Karpas-422 (cell line): Measurements from ENCODE around the gene DGKD. TPM values are rescaled to one million over a fixed set of nuclear protein-coding genes. Genes with fewer than 3 reads are reported as not detected.

Experiments used
- DNase-seq: peaks from one replicate; pipeline ENCODE4 v3.0.0-alpha.2; 2015
- H2AFZ ChIP-seq: fragments of 200-600 bp; sonication (generic); 2 replicates; pipeline ENCODE4 v1.6.1; 2014; ENCODE audit warnings: antibody characterized with exemption, low read length, mixed read lengths
- H3K27ac ChIP-seq: fragments of 200-600 bp; sonication (generic); 2 replicates; pipeline ENCODE4 v1.5.1; 2014; ENCODE audit warnings: mild to moderate bottlenecking, low read length, moderate library complexity
- H3K27me3 ChIP-seq: fragments of 200-600 bp; sonication (generic); 2 replicates; pipeline ENCODE4 v1.6.1; 2014; ENCODE audit warnings: low read length, mixed read lengths
- H3K36me3 ChIP-seq: fragments of 200-600 bp; sonication (generic); 2 replicates; pipeline ENCODE4 v1.6.1; 2014; ENCODE audit warnings: low read length, mixed read lengths; ENCODE audit not compliant: insufficient read depth
- H3K4me1 ChIP-seq: fragments of 200-600 bp; sonication (generic); 2 replicates; pipeline ENCODE4 v1.6.1; 2014; ENCODE audit warnings: mild to moderate bottlenecking, low read length, mixed read lengths
- H3K4me2 ChIP-seq: fragments of 200-600 bp; sonication (generic); 2 replicates; pipeline ENCODE4 v1.6.1; 2014; ENCODE audit warnings: low read length, low read depth, mild to moderate bottlenecking; ENCODE audit not compliant: poor library complexity, severe bottlenecking
- H3K4me3 ChIP-seq: fragments of 200-600 bp; sonication (generic); 2 replicates; pipeline ENCODE4 v1.5.1; 2014; ENCODE audit warnings: mild to moderate bottlenecking, antibody characterized with exemption, low read length, mixed read lengths
- H3K79me2 ChIP-seq: fragments of 200-600 bp; sonication (generic); 2 replicates; pipeline ENCODE4 v1.6.1; 2014; ENCODE audit warnings: mild to moderate bottlenecking, low read length, mixed read lengths
- H3K9ac ChIP-seq: fragments of 200-600 bp; sonication (generic); 2 replicates; pipeline ENCODE4 v1.6.0; 2014; ENCODE audit warnings: low read length
- H3K9me2 ChIP-seq: fragments of 200-600 bp; sonication (generic), shearing (Covaris generic); replicated peaks from 2 replicates; pipeline ENCODE4 v1.6.0; 2014; ENCODE audit warnings: mild to moderate bottlenecking, low read length, moderate library complexity; ENCODE audit not compliant: insufficient read depth
- H3K9me3 ChIP-seq: fragments of 300-700, 200-600 bp; sonication (generic); 2 replicates; pipeline ENCODE4 v1.6.1; 2014; ENCODE audit warnings: low read length, mixed read lengths
- H4K20me1 ChIP-seq: fragments of 200-600 bp; sonication (generic); 2 replicates; pipeline ENCODE4 v1.6.1; 2014; ENCODE audit warnings: mild to moderate bottlenecking, antibody characterized with exemption, low read length, low read depth; ENCODE audit not compliant: insufficient read depth
- total RNA-seq: library from RNA; depleted of rRNA; stranded (reverse); fragments of >200 nt; shearing (Covaris generic); gene quantifications from 2 replicates; pipeline ENCODE4 v1.2.3, GENCODE V29; 2014; ENCODE audit warnings: low replicate concordance

The DGKD gene
- total RNA-seq, 1 experiment from 2014 or later: 10.2 TPM

GRCh38 chr2:233358335-233358734 is 4.0 kb downstream of the DGKD start:
- no peak overlapping the region for H3K4me3 ChIP-seq
- no peaks in the 10 kb centered on the region for H3K36me3 ChIP-seq
- 0 out of 2 replicates have a peak, but pooled peaks cover 3% of the 10 kb centered on the region for H3K27me3 ChIP-seq
- H3K9me3 ChIP-seq: no peaks in the 10 kb centered on the region
- no peak overlapping the region for H3K9ac ChIP-seq
- no peak overlapping the region for H2AFZ ChIP-seq
- no peak for DNase-seq
- H3K4me2 ChIP-seq: no peak overlapping the region
- no peak overlapping the region for H3K27ac ChIP-seq
- H3K79me2 ChIP-seq: 0 out of 2 replicates have a peak, but pooled peaks cover 3% of the 10 kb centered on the region
- H3K9me2 ChIP-seq: no peaks in the 10 kb centered on the region
- peaks cover 29% of the 10 kb centered on the region for H3K4me1 ChIP-seq
- H4K20me1 ChIP-seq: peaks cover 33% of the 10 kb centered on the region

GRCh38 chr2:233358947-233359346 is 4.7 kb downstream of the DGKD start:
- H2AFZ ChIP-seq: no peak overlapping the region
- H3K4me1 ChIP-seq: peaks cover 29% of the 10 kb centered on the region
- no peaks in the 10 kb centered on the region for H3K9me3 ChIP-seq
- no peak overlapping the region for H3K27ac ChIP-seq
- DNase-seq: no peak
- 0 out of 2 replicates have a peak, but pooled peaks cover 3% of the 10 kb centered on the region for H3K79me2 ChIP-seq
- no peak overlapping the region for H3K4me2 ChIP-seq
- no peaks in the 10 kb centered on the region for H3K36me3 ChIP-seq
- no peak overlapping the region for H3K9ac ChIP-seq
- H4K20me1 ChIP-seq: peaks cover 33% of the 10 kb centered on the region
- H3K9me2 ChIP-seq: no peaks in the 10 kb centered on the region
- H3K4me3 ChIP-seq: no peak overlapping the region
- H3K27me3 ChIP-seq: 0 out of 2 replicates have a peak, but pooled peaks cover 3% of the 10 kb centered on the region

GRCh38 chr2:233359823-233360222 is 5.5 kb downstream of the DGKD start:
- H3K4me1 ChIP-seq: peaks cover 28% of the 10 kb centered on the region

DNA sequence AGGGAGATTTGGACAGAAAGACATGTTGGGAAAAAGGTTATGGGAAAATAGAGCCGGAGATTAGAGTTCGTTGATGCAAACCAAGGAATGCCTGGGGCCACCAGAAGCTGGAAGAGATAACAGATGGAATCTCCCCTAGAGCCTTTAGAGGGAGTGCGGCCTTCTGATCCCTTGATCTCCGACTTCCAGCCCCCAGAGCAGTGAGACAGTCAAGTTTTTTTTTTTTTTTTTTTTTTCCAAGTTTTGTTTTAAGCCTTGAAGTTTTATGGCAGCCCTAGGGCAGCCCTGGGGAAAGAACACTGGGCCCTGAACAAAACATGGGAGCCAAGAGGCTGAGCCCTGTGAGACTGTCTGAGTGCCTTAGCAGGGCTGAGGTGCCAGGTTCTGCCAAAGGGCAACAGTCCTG is 6.5 kb downstream of the DGKD start:
- Histone ChIP-seq H3K9ac (no peak overlapping the region), H3K27ac (no peak overlapping the region), H3K9me2 (no peaks in the 10 kb centered on the region), H3K4me1 (peaks cover 19% of the 10 kb centered on the region), H3K79me2 (0 out of 2 replicates have a peak, but pooled peaks cover 3% of the 10 kb centered on the region), H3K4me2 (no peak overlapping the region), H3K36me3 (no peaks in the 10 kb centered on the region), H3K27me3 (no peaks in the 10 kb centered on the region), H2AFZ (no peak overlapping the region), H3K9me3 (no peaks in the 10 kb centered on the region), H4K20me1 (peaks cover 30% of the 10 kb centered on the region), H3K4me3 (no peak overlapping the region)
- no peak for DNase-seq

More at GRCh38 chr2:233359823-233360222, 5.5 kb downstream of the DGKD start:
- H3K27ac ChIP-seq: no peak overlapping the region
- H3K79me2 ChIP-seq: 0 out of 2 replicates have a peak, but pooled peaks cover 3% of the 10 kb centered on the region
- H3K4me2 ChIP-seq: no peak overlapping the region
- H3K9ac ChIP-seq: no peak overlapping the region
- H4K20me1 ChIP-seq: peaks cover 37% of the 10 kb centered on the region
- no peak overlapping the region for H3K4me3 ChIP-seq
- H3K9me2 ChIP-seq: no peaks in the 10 kb centered on the region
- DNase-seq: no peak
- 0 out of 2 replicates have a peak, but pooled peaks cover 3% of the 10 kb centered on the region for H3K27me3 ChIP-seq
- H3K9me3 ChIP-seq: no peaks in the 10 kb centered on the region
- no peak overlapping the region for H2AFZ ChIP-seq
- no peaks in the 10 kb centered on the region for H3K36me3 ChIP-seq

- no peaks in the 10 kb centered on the region for H3K9me3 ChIP-seq
- H3K36me3 ChIP-seq: no peaks in the 10 kb centered on the region
- no peak for DNase-seq
- no peak overlapping the region for H3K9ac ChIP-seq
- H3K4me1 ChIP-seq: peaks cover 16% of the 10 kb centered on the region
- H4K20me1 ChIP-seq: peaks cover 30% of the 10 kb centered on the region
- no peak overlapping the region for H3K27ac ChIP-seq
- H3K79me2 ChIP-seq: 0 out of 2 replicates have a peak, but pooled peaks cover 3% of the 10 kb centered on the region
- H3K9me2 ChIP-seq: no peaks in the 10 kb centered on the region
- no peak overlapping the region for H2AFZ ChIP-seq
- no peak overlapping the region for H3K4me3 ChIP-seq
- no peaks in the 10 kb centered on the region for H3K27me3 ChIP-seq
- H3K4me2 ChIP-seq: no peak overlapping the region
These were observed 7.0 kb downstream of the DGKD start for GRCh38 chr2:233361297-233361696.

- H3K27me3 ChIP-seq: no peaks in the 10 kb centered on the region
- no peak overlapping the region for H3K9ac ChIP-seq
- H3K27ac ChIP-seq: no peak overlapping the region
- 0 out of 2 replicates have a peak, but pooled peaks cover 3% of the 10 kb centered on the region for H3K79me2 ChIP-seq
- no peak overlapping the region for H2AFZ ChIP-seq
- H3K9me3 ChIP-seq: no peaks in the 10 kb centered on the region
- H3K9me2 ChIP-seq: no peaks in the 10 kb centered on the region
- no peak for DNase-seq
- H3K36me3 ChIP-seq: no peaks in the 10 kb centered on the region
- peaks cover 14% of the 10 kb centered on the region for H3K4me1 ChIP-seq
- no peak overlapping the region for H3K4me3 ChIP-seq
- peaks cover 21% of the 10 kb centered on the region; the same call in 1 of the 2 replicates for H4K20me1 ChIP-seq
- H3K4me2 ChIP-seq: no peak overlapping the region
These were observed 8.4 kb downstream of the DGKD start for GRCh38 chr2:233362742-233363141.

- 0 out of 2 replicates have a peak, but pooled peaks cover 3% of the 10 kb centered on the region for H3K79me2 ChIP-seq
- H3K9me2 ChIP-seq: no peaks in the 10 kb centered on the region
- H3K4me1 ChIP-seq: peaks cover 7% of the 10 kb centered on the region
- no peak overlapping the region for H3K9ac ChIP-seq
- no peak overlapping the region for H2AFZ ChIP-seq
- no peaks in the 10 kb centered on the region for H3K9me3 ChIP-seq
- no peak overlapping the region for H3K4me2 ChIP-seq
- H3K27ac ChIP-seq: no peak overlapping the region
- H3K27me3 ChIP-seq: no peaks in the 10 kb centered on the region
- H3K36me3 ChIP-seq: no peaks in the 10 kb centered on the region
- H4K20me1 ChIP-seq: peaks cover 17% of the 10 kb centered on the region; the same call in 1 of the 2 replicates
- DNase-seq: no peak
- no peak overlapping the region for H3K4me3 ChIP-seq
These were observed 9.5 kb downstream of the DGKD start for GRCh38 chr2:233363744-233364235.

DNA sequence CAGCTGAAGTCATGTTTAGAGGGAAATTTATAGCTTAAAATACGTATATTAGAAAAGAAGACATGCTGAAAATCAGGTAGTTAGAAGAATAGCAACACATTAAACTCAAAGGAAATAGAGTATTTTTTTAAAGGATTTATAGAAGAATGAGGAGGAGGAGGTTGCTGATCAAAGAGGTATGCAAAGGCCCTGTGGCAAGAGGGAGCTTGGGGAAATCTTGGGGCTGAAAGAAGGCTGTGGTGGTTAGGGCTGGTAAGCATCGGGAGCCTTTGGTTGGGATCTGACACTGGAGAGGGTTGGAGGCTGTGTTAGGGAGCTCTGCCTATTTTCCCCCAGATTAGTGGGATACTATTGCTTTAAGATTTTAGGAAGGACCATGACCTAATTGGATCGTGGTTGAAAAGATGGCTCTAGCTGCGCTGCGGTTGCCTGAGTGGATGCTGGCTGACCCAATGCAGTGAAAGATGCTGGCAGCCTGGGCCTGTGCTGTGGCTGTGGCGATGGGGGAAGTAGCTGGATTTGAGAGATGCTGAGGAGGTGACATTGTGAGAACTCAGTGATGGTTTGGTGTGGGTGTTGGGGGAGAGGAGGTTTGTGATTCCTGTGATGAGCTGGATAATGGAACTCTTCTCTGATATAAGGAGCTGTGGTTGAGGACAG is 11.7 kb downstream of the DGKD start:
- Histone ChIP-seq H3K4me2 (no peak overlapping the region), H3K4me3 (no peak overlapping the region), H3K79me2 (no peaks in the 10 kb centered on the region), H3K9me3 (no peaks in the 10 kb centered on the region), H2AFZ (no peak overlapping the region), H3K9me2 (no peaks in the 10 kb centered on the region), H3K36me3 (no peaks in the 10 kb centered on the region), H4K20me1 (peaks cover 20% of the 10 kb centered on the region; the same call in 1 of the 2 replicates), H3K27me3 (no peaks in the 10 kb centered on the region), H3K4me1 (peaks cover 7% of the 10 kb centered on the region), H3K27ac (no peak overlapping the region), H3K9ac (no peak overlapping the region)
- no peak for DNase-seq
